ENCODE measurements around the gene STPG1.

Gene STPG1

DNA sequence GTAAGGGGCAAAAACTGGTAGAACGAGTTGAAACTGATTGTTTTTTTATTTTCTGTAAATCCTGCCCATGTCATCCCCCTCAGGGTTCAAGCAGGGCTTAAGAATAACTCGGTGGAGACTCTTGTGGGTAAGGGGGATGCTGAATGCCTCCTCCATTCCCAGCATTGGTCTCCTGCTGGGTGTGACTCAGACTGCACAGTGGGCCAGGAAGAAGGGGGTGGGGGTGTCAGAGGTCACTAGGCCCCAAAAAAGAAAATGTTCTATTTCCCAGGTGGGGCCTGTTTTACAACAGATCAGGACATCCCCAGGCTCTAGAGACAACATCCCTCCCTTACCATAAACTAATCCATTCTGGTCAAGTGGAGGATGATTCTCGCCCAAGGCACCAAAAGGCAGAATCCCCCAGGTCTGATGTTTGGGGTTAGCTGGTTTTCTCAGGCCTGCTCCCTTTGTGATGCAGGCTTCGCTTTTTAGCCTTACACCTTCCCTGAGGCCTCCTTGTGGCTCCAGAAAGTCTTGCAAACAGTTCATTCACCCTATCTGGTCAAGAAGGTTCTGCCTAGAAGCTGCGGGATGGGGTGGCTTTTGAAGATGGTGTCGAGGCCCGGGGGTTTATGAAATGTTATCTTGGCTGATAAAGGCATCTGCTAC, 105.1 kb downstream of the STPG1 start:
- H3K4me3 ChIP-seq (ENCODE audit: low read length), result no peak overlapping the region
- no peak for DNase-seq (ENCODE audit: low read depth, low spot score)
